Activated CD8-positive, alpha-beta T cell treated with anti-CD3 and anti-CD28 coated beads, Interleukin-2, amount 10 ng/mL, durations not matched to agents 7 days and 5 days (primary cell): ENCODE data around the gene ITPK1. TPM values are rescaled to one million over a fixed set of nuclear protein-coding genes. Genes with fewer than 3 reads are reported as not detected.

Experiments
- ATAC-seq: fragments of 150-1000 bp; cut with Tn5 transposase; one replicate; pipeline ENCODE4 v1.10.0; 2021; ENCODE audit warnings: moderate library complexity
- CTCF ChIA-PET: fragments of 350-600 bp; sonication (Branson Sonifier 250); formaldehyde crosslinking; loops from one replicate; lab custom pipeline; 2021; ENCODE audit warnings: antibody characterized with exemption; lab: Charles Lee
- POLR2A ChIA-PET: fragments of 350-600 bp; sonication (Branson Sonifier 250); formaldehyde crosslinking; loops from one replicate; lab custom pipeline; 2021; ENCODE audit warnings: antibody characterized with exemption; lab: Charles Lee
- DNase-seq: peaks from one replicate; pipeline ENCODE4 v3.0.0-alpha.2; 2020
- H3K27ac Mint-ChIP-seq: one replicate; pipeline ENCODE4 v1.8.0; 2021; ENCODE audit warnings: mild to moderate bottlenecking, mixed read lengths
- H3K27me3 Mint-ChIP-seq: one replicate; pipeline ENCODE4 v1.8.0; 2021; ENCODE audit warnings: low read depth, mixed read lengths
- H3K36me3 Mint-ChIP-seq: one replicate; pipeline ENCODE4 v1.8.0; 2021; ENCODE audit warnings: low read depth, mixed read lengths
- H3K4me1 Mint-ChIP-seq: one replicate; pipeline ENCODE4 v1.8.0; 2021; ENCODE audit warnings: low read depth, mixed read lengths
- H3K4me3 Mint-ChIP-seq: one replicate; pipeline ENCODE4 v1.8.0; 2021; ENCODE audit warnings: mild to moderate bottlenecking, mixed read lengths
- H3K9me3 Mint-ChIP-seq: one replicate; pipeline ENCODE4 v1.8.0; 2022; ENCODE audit warnings: mixed read lengths; ENCODE audit not compliant: insufficient read depth
- total RNA-seq, 2 experiments: library from RNA; stranded (reverse); gene quantifications; one replicate each; pipeline ENCODE4 v1.2.3, GENCODE V29; 2021

The ITPK1 gene
- total RNA-seq, 2 experiments from 2014 or later: 103 to 107 TPM

GRCh38 chr14:93057586-93058280 is 58.0 kb downstream of the ITPK1 start:
- H3K4me1 Mint-ChIP-seq: peaks cover 53% of the 10 kb centered on the region
- ChIA-PET CTCF (interaction anchor here (1.4 to 1.9 kb wide), 2 partner anchors 56 to 81 kb away, joined by 3 to 6 read pairs; no protein-coding TSS in a partner anchor), POLR2A (no interaction called here)
- H3K27ac Mint-ChIP-seq: peak overlapping the region; percentile 71
- peaks cover 31% of the 10 kb centered on the region for H3K36me3 Mint-ChIP-seq
- H3K27me3 Mint-ChIP-seq: no peaks in the 10 kb centered on the region
- ATAC-seq: no peak
- no peak for DNase-seq
- H3K9me3 Mint-ChIP-seq: no peaks in the 10 kb centered on the region
- no peak overlapping the region for H3K4me3 Mint-ChIP-seq

GRCh38 chr14:93056840-93057585 is 58.7 kb downstream of the ITPK1 start:
- no peak for DNase-seq
- Mint-ChIP-seq H3K27me3 (no peaks in the 10 kb centered on the region), H3K36me3 (peaks cover 31% of the 10 kb centered on the region), H3K4me3 (no peak overlapping the region), H3K4me1 (peaks cover 48% of the 10 kb centered on the region), H3K9me3 (no peaks in the 10 kb centered on the region), H3K27ac (peak overlapping the region; percentile 71)
- POLR2A ChIA-PET: no interaction called here
- no peak for ATAC-seq
- CTCF ChIA-PET: interaction anchor here (1.3 to 1.9 kb wide), 3 partner anchors 57 to 82 kb away, joined by 3 to 6 read pairs (median 4); no protein-coding TSS in a partner anchor

- no peaks in the 10 kb centered on the region for H3K9me3 Mint-ChIP-seq
- no peak overlapping the region for H3K4me3 Mint-ChIP-seq
- H3K27me3 Mint-ChIP-seq: no peaks in the 10 kb centered on the region
- ATAC-seq (no peak), DNase-seq (no peak)
- peak overlapping the region; percentile 66 for H3K27ac Mint-ChIP-seq
- peaks cover 41% of the 10 kb centered on the region for H3K4me1 Mint-ChIP-seq
- POLR2A ChIA-PET: no interaction called here
- H3K36me3 Mint-ChIP-seq: peaks cover 31% of the 10 kb centered on the region
- CTCF ChIA-PET: interaction anchor here (1.3 to 1.9 kb wide), 3 partner anchors 58 to 83 kb away, joined by 3 to 6 read pairs (median 4); no protein-coding TSS in a partner anchor
Observed at GRCh38 chr14:93056166-93056839, 59.4 kb downstream of the ITPK1 start.

- Mint-ChIP-seq H3K27ac (peak overlapping the region; percentile 66), H3K4me3 (no peak overlapping the region), H3K36me3 (peaks cover 31% of the 10 kb centered on the region), H3K4me1 (peaks cover 34% of the 10 kb centered on the region), H3K9me3 (no peaks in the 10 kb centered on the region), H3K27me3 (no peaks in the 10 kb centered on the region)
- ATAC-seq (no peak), DNase-seq (no peak)
- POLR2A ChIA-PET: no interaction called here
- CTCF ChIA-PET: no interaction called here
Observed at GRCh38 chr14:93055651-93056115, 60.0 kb downstream of the ITPK1 start.

GRCh38 chr14:93054876-93055275 is 60.8 kb downstream of the ITPK1 start:
- no peak overlapping the region for H3K27ac Mint-ChIP-seq
- DNase-seq (no peak), ATAC-seq (no peak)
- CTCF ChIA-PET: interaction anchor here (1.6 kb wide), 1 partner anchor 58 kb away, joined by 5 read pairs; no protein-coding TSS in a partner anchor
- H3K36me3 Mint-ChIP-seq: peaks cover 25% of the 10 kb centered on the region
- peaks cover 26% of the 10 kb centered on the region for H3K4me1 Mint-ChIP-seq
- H3K9me3 Mint-ChIP-seq: no peaks in the 10 kb centered on the region
- no peak overlapping the region for H3K4me3 Mint-ChIP-seq
- POLR2A ChIA-PET: no interaction called here
- no peaks in the 10 kb centered on the region for H3K27me3 Mint-ChIP-seq

- Mint-ChIP-seq H3K4me3 (no peak overlapping the region), H3K27me3 (no peaks in the 10 kb centered on the region), H3K4me1 (peaks cover 25% of the 10 kb centered on the region), H3K36me3 (peaks cover 25% of the 10 kb centered on the region), H3K9me3 (no peaks in the 10 kb centered on the region), H3K27ac (no peak overlapping the region)
- ChIA-PET CTCF (interaction anchor here (1.6 kb wide), 1 partner anchor 59 kb away, joined by 5 read pairs; no protein-coding TSS in a partner anchor), POLR2A (no interaction called here)
- ATAC-seq (no peak), DNase-seq (no peak)
Observed at GRCh38 chr14:93054006-93054405, 61.7 kb downstream of the ITPK1 start.

GRCh38 chr14:93051600-93052546 is 63.9 kb downstream of the ITPK1 start:
- Mint-ChIP-seq H3K27ac (no peak overlapping the region), H3K4me1 (peaks cover 19% of the 10 kb centered on the region), H3K27me3 (no peaks in the 10 kb centered on the region), H3K9me3 (no peaks in the 10 kb centered on the region), H3K4me3 (no peak overlapping the region), H3K36me3 (peaks cover 30% of the 10 kb centered on the region)
- ATAC-seq (no peak), DNase-seq (no peak)
- CTCF ChIA-PET: interaction anchor here (1.0 kb wide), 2 partner anchors 18 to 61 kb away, joined by 3 to 4 read pairs; no protein-coding TSS in a partner anchor
- POLR2A ChIA-PET: no interaction called here

- no peak overlapping the region for H3K27ac Mint-ChIP-seq
- peaks cover 27% of the 10 kb centered on the region for H3K36me3 Mint-ChIP-seq
- ATAC-seq (no peak), DNase-seq (no peak)
- H3K9me3 Mint-ChIP-seq: no peaks in the 10 kb centered on the region
- ChIA-PET POLR2A (interaction anchor here (1.3 kb wide), 1 partner anchor 10 kb away, joined by 5 read pairs; no protein-coding TSS in a partner anchor), CTCF (interaction anchor here (1.2 kb wide), 1 partner anchor 62 kb away, joined by 3 read pairs; no protein-coding TSS in a partner anchor)
- peaks cover 16% of the 10 kb centered on the region for H3K4me1 Mint-ChIP-seq
- H3K4me3 Mint-ChIP-seq: no peak overlapping the region
- no peaks in the 10 kb centered on the region for H3K27me3 Mint-ChIP-seq
Observed at GRCh38 chr14:93050761-93051160, 65.0 kb downstream of the ITPK1 start.

GRCh38 chr14:93049867-93050331 is 65.8 kb downstream of the ITPK1 start:
- no peak for ATAC-seq
- H3K9me3 Mint-ChIP-seq: no peaks in the 10 kb centered on the region
- no peaks in the 10 kb centered on the region for H3K27me3 Mint-ChIP-seq
- peaks cover 21% of the 10 kb centered on the region for H3K36me3 Mint-ChIP-seq
- no peak for DNase-seq
- H3K4me1 Mint-ChIP-seq: peaks cover 24% of the 10 kb centered on the region
- CTCF ChIA-PET: interaction anchor here (1.2 kb wide), 1 partner anchor 63 kb away, joined by 3 read pairs; no protein-coding TSS in a partner anchor
- POLR2A ChIA-PET: interaction anchor here (1.3 kb wide), 1 partner anchor 10 kb away, joined by 5 read pairs; no protein-coding TSS in a partner anchor
- no peak overlapping the region for H3K27ac Mint-ChIP-seq
- no peak overlapping the region for H3K4me3 Mint-ChIP-seq

GRCh38 chr14:93049315-93049714 is 66.4 kb downstream of the ITPK1 start:
- H3K27ac Mint-ChIP-seq: peak overlapping the region; percentile 65
- ATAC-seq (no peak), DNase-seq (no peak)
- H3K4me1 Mint-ChIP-seq: peaks cover 29% of the 10 kb centered on the region
- no peaks in the 10 kb centered on the region for H3K9me3 Mint-ChIP-seq
- H3K36me3 Mint-ChIP-seq: peaks cover 18% of the 10 kb centered on the region
- POLR2A ChIA-PET: no interaction called here
- no peak overlapping the region for H3K4me3 Mint-ChIP-seq
- CTCF ChIA-PET: no interaction called here
- no peaks in the 10 kb centered on the region for H3K27me3 Mint-ChIP-seq
